Chondrocyte (in vitro differentiated cells): ENCODE results near the gene CPT1B. TPM values are rescaled to one million over a fixed set of nuclear protein-coding genes. Genes with fewer than 3 reads are reported as not detected.
"Not testable (repeated sequence)": the region's sequence is repeated elsewhere in the genome, so short reads cannot be mapped to it uniquely, and the experiment has no call there.

ENCODE experiments used
- DNase-seq: peaks from one replicate; pipeline ENCODE4 v3.0.0; 2021; ENCODE audit warnings: mixed read lengths, low spot score
- H3K27ac Mint-ChIP-seq: one replicate; pipeline ENCODE4 v1.8.0; 2021; ENCODE audit warnings: mild to moderate bottlenecking, moderate library complexity, mixed read lengths; ENCODE audit not compliant: unreplicated experiment
- H3K27me3 Mint-ChIP-seq: 2 replicates; pipeline ENCODE4 v1.8.0; 2021; ENCODE audit warnings: low read depth, mixed read lengths
- H3K36me3 Mint-ChIP-seq: 2 replicates; pipeline ENCODE4 v1.8.0; 2021; ENCODE audit warnings: low read depth, mixed read lengths
- H3K4me1 Mint-ChIP-seq: 2 replicates; pipeline ENCODE4 v1.8.0; 2021; ENCODE audit warnings: low read depth, mild to moderate bottlenecking, mixed read lengths
- H3K4me3 Mint-ChIP-seq: one replicate; pipeline ENCODE4 v1.8.0; 2021; ENCODE audit warnings: mild to moderate bottlenecking, moderate library complexity, mixed read lengths; ENCODE audit not compliant: unreplicated experiment
- H3K9me3 Mint-ChIP-seq: 2 replicates; pipeline ENCODE4 v1.8.0; 2021; ENCODE audit warnings: low read depth, mixed read lengths
- total RNA-seq: library from RNA; stranded (reverse); gene quantifications from 3 replicates; pipeline ENCODE4 v1.2.1, GENCODE V29; 2021
- TF ChIP-seq, protein P1 (sequence below): fragments of 200-600 bp; sonication (generic); IDR thresholded peaks from 2 replicates; pipeline ENCODE4 v1.5.0; 2021; ENCODE audit warnings: antibody characterized with exemption, mild to moderate bottlenecking, moderate library complexity

CPT1B gene
- total RNA-seq, 1 donor from 2014 or later, result 33.9 TPM

- no peaks in the 10 kb centered on the region for H3K9me3 Mint-ChIP-seq
- H3K27me3 Mint-ChIP-seq, result no peaks in the 10 kb centered on the region
- H3K4me1 Mint-ChIP-seq, result peaks cover 19% of the 10 kb centered on the region
- no peak overlapping the region for H3K4me3 Mint-ChIP-seq
- no peak for DNase-seq
- H3K27ac Mint-ChIP-seq, result no peak overlapping the region
- TF ChIP-seq, protein P1, sequence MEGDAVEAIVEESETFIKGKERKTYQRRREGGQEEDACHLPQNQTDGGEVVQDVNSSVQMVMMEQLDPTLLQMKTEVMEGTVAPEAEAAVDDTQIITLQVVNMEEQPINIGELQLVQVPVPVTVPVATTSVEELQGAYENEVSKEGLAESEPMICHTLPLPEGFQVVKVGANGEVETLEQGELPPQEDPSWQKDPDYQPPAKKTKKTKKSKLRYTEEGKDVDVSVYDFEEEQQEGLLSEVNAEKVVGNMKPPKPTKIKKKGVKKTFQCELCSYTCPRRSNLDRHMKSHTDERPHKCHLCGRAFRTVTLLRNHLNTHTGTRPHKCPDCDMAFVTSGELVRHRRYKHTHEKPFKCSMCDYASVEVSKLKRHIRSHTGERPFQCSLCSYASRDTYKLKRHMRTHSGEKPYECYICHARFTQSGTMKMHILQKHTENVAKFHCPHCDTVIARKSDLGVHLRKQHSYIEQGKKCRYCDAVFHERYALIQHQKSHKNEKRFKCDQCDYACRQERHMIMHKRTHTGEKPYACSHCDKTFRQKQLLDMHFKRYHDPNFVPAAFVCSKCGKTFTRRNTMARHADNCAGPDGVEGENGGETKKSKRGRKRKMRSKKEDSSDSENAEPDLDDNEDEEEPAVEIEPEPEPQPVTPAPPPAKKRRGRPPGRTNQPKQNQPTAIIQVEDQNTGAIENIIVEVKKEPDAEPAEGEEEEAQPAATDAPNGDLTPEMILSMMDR, result no peak
- H3K36me3 Mint-ChIP-seq, result no peaks in the 10 kb centered on the region
Observed at GRCh38 chr22:50537765-50538164, 40.5 kb downstream of the CPT1B start.

DNA sequence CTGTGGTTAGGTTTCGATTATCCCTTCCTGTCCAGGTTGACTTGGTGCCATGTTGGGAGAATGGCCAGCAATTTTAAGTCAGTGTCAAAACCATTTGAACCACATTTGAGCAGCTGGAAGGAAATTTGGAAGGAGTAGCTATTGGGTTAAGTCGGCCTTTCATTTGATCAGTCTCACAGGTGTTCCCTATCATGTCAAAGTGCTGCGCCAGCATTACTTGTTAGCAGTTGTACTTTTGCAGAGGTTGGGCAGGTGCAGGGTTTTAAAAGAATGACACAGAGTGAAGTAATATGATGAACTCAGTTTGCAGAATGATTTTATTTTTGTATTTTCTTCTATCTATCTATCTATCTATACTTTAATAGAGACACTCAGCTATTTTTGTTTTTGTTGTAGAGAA lies 42.0 kb downstream of the CPT1B start:
- Mint-ChIP-seq H3K27ac (no peak overlapping the region), H3K4me3 (no peak overlapping the region), H3K36me3 (no peaks in the 10 kb centered on the region), H3K27me3 (no peaks in the 10 kb centered on the region), H3K9me3 (no peaks in the 10 kb centered on the region), H3K4me1 (peaks cover 19% of the 10 kb centered on the region)
- DNase-seq, result no peak
- TF ChIP-seq, protein P1, result no peak

GRCh38 chr22:50535113-50535512 lies 43.1 kb downstream of the CPT1B start:
- no peaks in the 10 kb centered on the region for H3K36me3 Mint-ChIP-seq
- H3K9me3 Mint-ChIP-seq, result no peaks in the 10 kb centered on the region
- no peak for DNase-seq
- H3K4me1 Mint-ChIP-seq, result peaks cover 21% of the 10 kb centered on the region
- no peak overlapping the region for H3K27ac Mint-ChIP-seq
- TF ChIP-seq, protein P1, result no peak
- no peaks in the 10 kb centered on the region for H3K27me3 Mint-ChIP-seq
- no peak overlapping the region for H3K4me3 Mint-ChIP-seq

DNA sequence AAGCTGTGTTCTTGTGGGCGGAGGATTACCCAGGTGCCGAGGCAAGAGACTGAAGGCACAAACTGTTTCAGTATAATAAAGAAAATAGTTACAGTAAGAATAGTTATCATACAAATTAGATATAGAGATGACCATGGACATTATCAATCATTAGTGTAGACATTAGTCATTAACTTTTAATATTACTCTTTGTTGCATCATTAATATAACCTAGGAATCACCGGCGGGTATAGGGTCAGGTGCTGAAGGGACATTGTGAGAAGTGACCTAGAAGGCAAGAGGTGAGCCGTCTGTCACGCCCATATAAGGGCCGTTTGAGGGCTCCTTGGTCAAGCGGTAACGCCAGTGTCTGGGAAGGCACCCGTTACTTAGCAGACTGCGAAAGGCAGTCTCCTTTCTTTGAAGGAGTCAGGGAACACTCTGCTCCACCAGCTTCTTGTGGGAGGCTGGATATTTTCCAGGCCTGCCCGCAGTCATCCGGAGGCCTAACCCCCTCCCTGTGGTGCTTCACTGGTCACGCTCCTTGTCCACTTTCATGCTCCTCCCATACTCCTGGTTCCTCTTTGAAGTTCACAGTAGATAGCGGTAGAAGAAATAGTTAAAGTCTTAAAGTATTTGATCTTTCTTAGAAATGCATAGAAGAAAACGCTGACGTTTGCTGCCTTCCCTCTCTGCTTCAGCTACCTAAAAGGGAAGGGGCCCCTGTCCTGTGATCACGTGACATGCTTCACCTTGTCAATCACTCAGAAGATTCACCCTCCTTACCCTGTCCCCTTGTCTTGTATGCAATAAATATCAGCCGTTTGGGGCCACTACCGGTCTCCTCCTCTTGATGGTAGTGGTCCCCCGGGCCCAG lies 44.1 kb downstream of the CPT1B start:
- Mint-ChIP-seq H3K4me1 (peaks cover 21% of the 10 kb centered on the region), H3K27ac (peak overlapping the region; percentile 69)
- not testable (repeated sequence) for H3K27me3 Mint-ChIP-seq, H3K9me3 Mint-ChIP-seq, H3K4me3 Mint-ChIP-seq, H3K36me3 Mint-ChIP-seq
- DNase-seq, result peak; percentile 34

- H3K4me3 Mint-ChIP-seq, result no peak overlapping the region
- DNase-seq, result no peak
- H3K9me3 Mint-ChIP-seq, result no peaks in the 10 kb centered on the region
- peaks cover 31% of the 10 kb centered on the region for H3K4me1 Mint-ChIP-seq
- peak overlapping the region; percentile 74 for H3K27ac Mint-ChIP-seq
- H3K36me3 Mint-ChIP-seq, result no peaks in the 10 kb centered on the region
- TF ChIP-seq, protein P1, result no peak
- H3K27me3 Mint-ChIP-seq, result no peaks in the 10 kb centered on the region
Observed at GRCh38 chr22:50532824-50533796, 45.1 kb downstream of the CPT1B start.
